A549 (cell line): Measurements from ENCODE around the gene SLCO1C1.

Experiments used
- CBX2 ChIP-seq: fragments of 200-600 bp; sonication (generic); IDR thresholded peaks from 2 replicates; pipeline ENCODE4 v1.6.1; 2016; ENCODE audit warnings: low read depth, mild to moderate bottlenecking, borderline replicate concordance
- CHD4 ChIP-seq: fragments of 200-600 bp; sonication (generic); IDR thresholded peaks from 2 replicates; pipeline ENCODE4 v1.6.1; 2016; ENCODE audit warnings: antibody characterized with exemption, mild to moderate bottlenecking, borderline replicate concordance
- CTCF ChIP-seq: fragments of >200 bp; sonication (Bioruptor Twin); formaldehyde crosslinking; IDR thresholded peaks from 3 replicates; pipeline ENCODE4 v1.5.1; 2016
- EP300 ChIP-seq, 2 experiments: fragments of >200 bp; sonication (Bioruptor Twin); formaldehyde crosslinking; IDR thresholded peaks; 2 replicates in 1 of 2; 3 replicates in 1 of 2; pipeline ENCODE4 v1.6.1; 2016 to 2017
- ESRRA ChIP-seq: fragments of 150-350 bp; IDR thresholded peaks from 2 replicates; pipeline ENCODE4 v1.6.1; 2014; ENCODE audit warnings: mild to moderate bottlenecking, low read length, borderline replicate concordance
- GATA3 ChIP-seq: IDR thresholded peaks from 2 replicates; pipeline ENCODE4 v1.6.1; 2012; ENCODE audit warnings: borderline replicate concordance
- PBX3 ChIP-seq: IDR thresholded peaks from 2 replicates; pipeline ENCODE4 v1.6.1; 2012
- POLR2A ChIP-seq: IDR thresholded peaks from 2 replicates; pipeline ENCODE4 v1.6.1; 2012; ENCODE audit warnings: mild to moderate bottlenecking, low read length
- RCOR1 ChIP-seq: fragments of 150-350 bp; IDR thresholded peaks from 2 replicates; pipeline ENCODE4 v1.6.1; 2014; ENCODE audit warnings: antibody characterized with exemption, low read length, low read depth
- TFCP2L1 ChIP-seq: fragments of 250-450 bp; sonication (Bioruptor Pico); IDR thresholded peaks from 2 replicates; pipeline ENCODE4 v1.5.0; 2021; ENCODE audit warnings: mild to moderate bottlenecking
- USF2 ChIP-seq: fragments of 450-650 bp; IDR thresholded peaks from 2 replicates; pipeline ENCODE4 v1.6.1; 2014; ENCODE audit warnings: antibody characterized with exemption
- ZFP36 ChIP-seq: fragments of 450-650 bp; IDR thresholded peaks from 2 replicates; pipeline ENCODE4 v1.6.1; 2014; ENCODE audit warnings: borderline replicate concordance; ENCODE audit not compliant: partially characterized antibody
- TF ChIP-seq, protein P1 (sequence below): IDR thresholded peaks from 2 replicates; pipeline ENCODE4 v1.6.1; 2012

DNA sequence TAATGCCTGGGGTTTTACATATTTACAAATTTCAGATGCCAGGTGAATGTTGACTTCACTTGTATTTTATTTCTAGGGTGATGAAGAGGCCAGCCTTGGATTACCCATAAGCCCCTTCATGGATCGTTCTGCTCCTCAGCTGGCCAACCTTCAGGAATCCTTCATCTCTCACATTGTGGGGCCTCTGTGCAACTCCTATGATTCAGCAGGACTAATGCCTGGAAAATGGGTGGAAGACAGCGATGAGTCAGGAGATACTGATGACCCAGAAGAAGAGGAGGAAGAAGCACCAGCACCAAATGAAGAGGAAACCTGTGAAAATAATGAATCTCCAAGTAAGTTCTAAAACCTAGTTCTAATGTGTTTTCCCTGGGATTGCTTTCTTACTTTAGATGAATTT lies 41.3 kb upstream of the SLCO1C1 start:
- TF ChIP-seq CTCF (no peak), EP300 (IDR thresholded peaks at IDR 0.05) (no peak), ESRRA (no peak), USF2 (no peak), CBX2 (no peak), PBX3 (no peak), GATA3 (no peak), ZFP36 (no peak), CHD4 (no peak), POLR2A (no peak), TFCP2L1 (no peak), RCOR1 (no peak)
- TF ChIP-seq, protein P1, sequence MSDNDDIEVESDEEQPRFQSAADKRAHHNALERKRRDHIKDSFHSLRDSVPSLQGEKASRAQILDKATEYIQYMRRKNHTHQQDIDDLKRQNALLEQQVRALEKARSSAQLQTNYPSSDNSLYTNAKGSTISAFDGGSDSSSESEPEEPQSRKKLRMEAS: no peak
